Mesendoderm (in vitro differentiated cells): Measurements from ENCODE around the gene KIF3A.

Experiments used
- DNase-seq: peaks from one replicate; pipeline ENCODE4 v3.0.0; 2013
- H2AK5ac ChIP-seq: 2 replicates; pipeline ENCODE4 v1.6.1; 2013; ENCODE audit warnings: low read length, inconsistent platforms
- H2BK120ac ChIP-seq: 2 replicates; pipeline ENCODE4 v1.6.1; 2013; ENCODE audit warnings: low read depth, mild to moderate bottlenecking, low read length, moderate library complexity, mixed read lengths
- H2BK15ac ChIP-seq: replicated peaks from 2 replicates; pipeline ENCODE4 v1.6.1; 2013; ENCODE audit warnings: low read depth, mild to moderate bottlenecking, moderate library complexity
- H2BK5ac ChIP-seq: 2 replicates; pipeline ENCODE4 v1.6.1; 2013; ENCODE audit warnings: low read length, inconsistent platforms
- H3K18ac ChIP-seq: 2 replicates; pipeline ENCODE4 v1.6.1; 2013; ENCODE audit warnings: mild to moderate bottlenecking, low read length, mixed read lengths
- H3K23ac ChIP-seq: one replicate; pipeline ENCODE4 v1.6.1; 2013; ENCODE audit warnings: low read length
- H3K27ac ChIP-seq: 2 replicates; pipeline ENCODE4 v1.5.1; 2013; ENCODE audit warnings: low read depth, mild to moderate bottlenecking, inconsistent platforms, low read length, moderate library complexity
- H3K27me3 ChIP-seq: 2 replicates; pipeline ENCODE4 v1.6.1; 2013; ENCODE audit warnings: low read length, control low read depth, mild to moderate bottlenecking, inconsistent platforms; ENCODE audit not compliant: insufficient read depth, poor library complexity
- H3K36me3 ChIP-seq: 2 replicates; pipeline ENCODE4 v1.6.1; 2013; ENCODE audit warnings: low read length, inconsistent platforms; ENCODE audit not compliant: control insufficient read depth, insufficient read depth
- H3K4ac ChIP-seq: one replicate; pipeline ENCODE4 v1.6.1; 2013; ENCODE audit warnings: low read depth, mild to moderate bottlenecking, low read length, moderate library complexity
- H3K4me1 ChIP-seq: 2 replicates; pipeline ENCODE4 v1.6.1; 2013; ENCODE audit warnings: low read depth, low read length, inconsistent platforms; ENCODE audit not compliant: control insufficient read depth
- H3K4me2 ChIP-seq: 2 replicates; pipeline ENCODE4 v1.6.1; 2013; ENCODE audit warnings: low read length
- H3K4me3 ChIP-seq: 2 replicates; pipeline ENCODE4 v1.5.1; 2013; ENCODE audit warnings: mild to moderate bottlenecking, low read length
- H3K56ac ChIP-seq: one replicate; pipeline ENCODE4 v1.6.1; 2013; ENCODE audit warnings: low read length
- H3K79me1 ChIP-seq: 2 replicates; pipeline ENCODE4 v1.6.1; 2013; ENCODE audit warnings: low read length, inconsistent platforms
- H3K79me2 ChIP-seq: 2 replicates; pipeline ENCODE4 v1.6.1; 2013; ENCODE audit warnings: mild to moderate bottlenecking, low read length; ENCODE audit not compliant: control insufficient read depth, insufficient read depth
- H3K9ac ChIP-seq: 2 replicates; pipeline ENCODE4 v1.6.1; 2013; ENCODE audit warnings: low read length, inconsistent platforms
- H4K5ac ChIP-seq: one replicate; pipeline ENCODE4 v1.6.1; 2013; ENCODE audit warnings: low read length
- H4K8ac ChIP-seq: one replicate; pipeline ENCODE4 v1.6.1; 2013; ENCODE audit warnings: low read depth, mild to moderate bottlenecking, control low read depth, low read length, moderate library complexity
- WGBS: extraction: QIAGEN DNeasy Blood & Tissue Kit; methylation state at CpG from one replicate; pipeline ENCODE4 v1.1.7; 2013; ENCODE audit warnings: low lambda C conversion rate, missing lambda C conversion rate; ENCODE audit not compliant: insufficient coverage; ENCODE audit errors: extremely low coverage; 5-methylcytosine and 5-hydroxymethylcytosine counted together

KIF3A gene

DNA sequence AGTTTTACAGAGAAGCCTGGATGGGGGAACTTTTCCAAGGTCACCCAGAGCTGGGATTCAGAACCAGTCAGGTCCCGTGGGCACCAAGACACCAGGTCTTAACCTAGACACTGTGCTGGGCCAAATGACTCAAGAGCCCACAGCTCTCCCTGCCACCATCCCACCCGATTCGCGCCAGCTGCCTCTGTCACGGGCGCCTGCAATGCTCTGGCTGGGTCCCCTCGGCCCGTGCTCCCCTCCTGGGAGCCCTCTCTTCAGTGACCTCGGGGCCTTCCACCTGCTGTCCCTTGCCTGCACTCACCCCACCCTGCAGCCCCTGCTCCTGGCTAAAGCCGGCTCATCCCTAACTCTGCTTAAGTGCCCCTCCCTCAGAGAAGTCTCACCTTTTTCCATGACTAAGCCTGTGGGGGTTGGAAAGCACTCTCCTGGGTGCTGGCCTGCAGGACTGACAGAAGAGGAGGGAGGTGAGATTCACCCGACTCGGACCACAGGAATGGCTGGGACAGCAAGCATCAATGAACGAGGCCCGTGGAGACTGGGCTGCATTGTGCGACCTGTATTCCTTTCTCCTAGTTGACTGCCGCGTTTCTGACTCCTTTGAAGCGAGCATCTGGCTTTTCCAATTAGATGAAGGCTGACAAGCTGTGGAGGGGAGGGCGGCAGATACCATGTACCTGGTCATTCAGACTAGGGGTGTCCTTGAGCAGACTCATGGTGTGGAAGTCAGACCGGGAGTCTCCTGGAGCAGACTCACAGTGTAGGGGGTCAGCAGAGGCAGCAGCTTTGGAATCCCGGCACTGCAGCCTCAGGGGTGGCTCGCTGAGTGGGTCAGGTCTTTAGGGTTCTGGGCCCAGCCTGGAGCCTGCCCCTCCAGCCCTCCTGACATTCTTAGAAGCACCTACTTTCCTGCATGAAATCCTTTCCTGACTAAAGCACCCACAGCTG lies 69.3 kb downstream of the KIF3A start:
- Histone ChIP-seq H3K27ac (no peak overlapping the region), H4K8ac (no peak overlapping the region), H3K9ac (no peak overlapping the region), H3K27me3 (no peaks in the 10 kb centered on the region), H2AK5ac (no peak overlapping the region), H2BK5ac (no peak overlapping the region), H2BK120ac (no peak overlapping the region), H3K18ac (no peak overlapping the region), H3K36me3 (no peaks in the 10 kb centered on the region), H3K79me2 (no peaks in the 10 kb centered on the region), H3K56ac (no peak overlapping the region), H3K4me3 (no peak overlapping the region), H2BK15ac (no peak overlapping the region), H3K4ac (no peak overlapping the region), H3K4me1 (no peaks in the 10 kb centered on the region), H4K5ac (no peak overlapping the region), H3K79me1 (no peaks in the 10 kb centered on the region), H3K23ac (no peak overlapping the region), H3K4me2 (no peak overlapping the region)
- DNase-seq = peak; percentile 45
- WGBS = no CpG with 5 or more reads among the region's 22 CpGs

- no peaks in the 10 kb centered on the region for H3K36me3 ChIP-seq
- H3K18ac ChIP-seq = no peak overlapping the region
- no peak overlapping the region for H2BK5ac ChIP-seq
- no peak overlapping the region for H3K56ac ChIP-seq
- H3K4me2 ChIP-seq = no peak overlapping the region
- H3K4me3 ChIP-seq = no peak overlapping the region
- no peak overlapping the region for H2AK5ac ChIP-seq
- no peaks in the 10 kb centered on the region for H3K4me1 ChIP-seq
- H2BK120ac ChIP-seq = no peak overlapping the region
- H3K27ac ChIP-seq = no peak overlapping the region
- no CpG with 5 or more reads among the region's 10 CpGs for WGBS
- H3K9ac ChIP-seq = no peak overlapping the region
- H3K79me2 ChIP-seq = no peaks in the 10 kb centered on the region
- no peak overlapping the region for H3K23ac ChIP-seq
- no peak overlapping the region for H4K8ac ChIP-seq
- H2BK15ac ChIP-seq = no peak overlapping the region
- H3K79me1 ChIP-seq = no peaks in the 10 kb centered on the region
- no peaks in the 10 kb centered on the region for H3K27me3 ChIP-seq
- H4K5ac ChIP-seq = no peak overlapping the region
- no peak for DNase-seq
- H3K4ac ChIP-seq = no peak overlapping the region
These were observed 70.0 kb downstream of the KIF3A start for GRCh38 chr5:132667309-132667708.

GRCh38 chr5:132666310-132667123 lies 70.8 kb downstream of the KIF3A start:
- no peaks in the 10 kb centered on the region for H3K79me2 ChIP-seq
- no peaks in the 10 kb centered on the region for H3K79me1 ChIP-seq
- H2BK5ac ChIP-seq = no peak overlapping the region
- no peak overlapping the region for H4K8ac ChIP-seq
- no peak overlapping the region for H3K4me2 ChIP-seq
- H3K36me3 ChIP-seq = no peaks in the 10 kb centered on the region
- no peak overlapping the region for H2BK15ac ChIP-seq
- DNase-seq = no peak
- no peak overlapping the region for H3K9ac ChIP-seq
- H3K23ac ChIP-seq = no peak overlapping the region
- no peak overlapping the region for H3K18ac ChIP-seq
- no peaks in the 10 kb centered on the region for H3K27me3 ChIP-seq
- H3K27ac ChIP-seq = no peak overlapping the region
- no peak overlapping the region for H2BK120ac ChIP-seq
- H2AK5ac ChIP-seq = no peak overlapping the region
- H3K4me3 ChIP-seq = no peak overlapping the region
- no peaks in the 10 kb centered on the region for H3K4me1 ChIP-seq
- no peak overlapping the region for H3K56ac ChIP-seq
- no peak overlapping the region for H4K5ac ChIP-seq
- no CpG with 5 or more reads among the region's 16 CpGs for WGBS
- no peak overlapping the region for H3K4ac ChIP-seq

DNA sequence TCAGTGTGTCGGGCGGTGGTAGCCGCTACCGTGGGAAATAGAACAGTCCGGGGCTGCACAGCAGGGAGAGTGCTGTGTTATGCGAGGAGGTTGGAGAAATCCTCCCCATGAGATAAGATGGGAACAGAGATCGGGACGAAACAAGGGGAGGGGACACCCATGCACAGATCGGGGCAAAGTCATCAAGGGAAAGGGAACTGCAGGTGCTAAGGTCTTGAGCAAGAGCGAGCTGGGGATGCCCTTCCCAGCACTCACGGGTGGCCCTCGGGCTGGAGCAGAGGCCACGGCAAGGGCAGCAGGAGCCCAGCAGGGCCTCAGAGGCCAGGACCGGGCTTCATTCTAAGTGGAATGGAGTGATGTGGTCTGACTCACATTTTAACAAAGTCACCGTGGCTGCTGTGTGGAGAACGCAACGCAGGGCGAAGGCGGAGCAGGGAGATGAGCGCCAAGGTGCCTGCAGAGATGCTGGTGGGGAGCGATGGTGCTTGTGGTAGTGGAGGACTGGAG lies 71.7 kb downstream of the KIF3A start:
- H3K4me1 ChIP-seq = no peaks in the 10 kb centered on the region
- no peak overlapping the region for H3K4me3 ChIP-seq
- H3K27ac ChIP-seq = no peak overlapping the region
- DNase-seq = no peak
- H3K23ac ChIP-seq = no peak overlapping the region
- no peaks in the 10 kb centered on the region for H3K27me3 ChIP-seq
- no peak overlapping the region for H2BK15ac ChIP-seq
- H3K79me2 ChIP-seq = no peaks in the 10 kb centered on the region
- no peak overlapping the region for H3K18ac ChIP-seq
- H2BK120ac ChIP-seq = no peak overlapping the region
- WGBS = no CpG with 5 or more reads among the region's 21 CpGs
- no peaks in the 10 kb centered on the region for H3K36me3 ChIP-seq
- no peak overlapping the region for H3K4ac ChIP-seq
- no peak overlapping the region for H3K4me2 ChIP-seq
- H3K79me1 ChIP-seq = no peaks in the 10 kb centered on the region
- H4K8ac ChIP-seq = no peak overlapping the region
- no peak overlapping the region for H3K56ac ChIP-seq
- H2BK5ac ChIP-seq = no peak overlapping the region
- no peak overlapping the region for H3K9ac ChIP-seq
- no peak overlapping the region for H4K5ac ChIP-seq
- no peak overlapping the region for H2AK5ac ChIP-seq

DNA sequence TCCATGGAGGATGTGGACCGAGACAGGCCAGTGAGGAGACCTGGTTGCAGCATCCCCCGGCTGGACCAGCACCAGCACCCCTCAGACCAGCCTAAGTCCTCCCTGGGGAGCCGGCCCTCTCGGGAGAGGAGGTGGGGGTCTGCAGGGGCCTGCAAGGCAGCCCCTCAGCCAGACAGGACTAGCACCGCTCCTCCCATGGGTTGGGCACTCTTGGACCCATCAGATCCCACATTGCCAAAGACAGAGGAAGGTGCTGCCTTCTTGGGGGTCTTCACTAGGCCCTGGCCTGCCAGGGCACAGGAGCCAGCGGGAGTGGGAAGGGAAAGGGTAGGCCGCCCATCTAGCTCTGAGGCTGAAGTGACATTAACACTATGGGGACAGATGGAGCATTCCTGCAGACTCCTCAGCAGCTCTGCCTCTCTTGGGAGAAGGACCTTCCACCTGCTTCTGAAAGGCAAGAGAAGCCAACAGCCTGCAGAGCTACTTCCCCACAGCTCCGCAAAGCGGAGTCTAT lies 72.6 kb downstream of the KIF3A start:
- H3K27me3 ChIP-seq = no peaks in the 10 kb centered on the region
- no peak for DNase-seq
- no peak overlapping the region for H3K56ac ChIP-seq
- no peak overlapping the region for H3K18ac ChIP-seq
- no peaks in the 10 kb centered on the region for H3K36me3 ChIP-seq
- no peaks in the 10 kb centered on the region for H3K79me1 ChIP-seq
- no peak overlapping the region for H4K5ac ChIP-seq
- H3K27ac ChIP-seq = no peak overlapping the region
- H2AK5ac ChIP-seq = no peak overlapping the region
- WGBS = no CpG with 5 or more reads among the region's 9 CpGs
- no peaks in the 10 kb centered on the region for H3K4me1 ChIP-seq
- no peak overlapping the region for H2BK120ac ChIP-seq
- no peak overlapping the region for H2BK15ac ChIP-seq
- no peak overlapping the region for H4K8ac ChIP-seq
- no peak overlapping the region for H3K9ac ChIP-seq
- H3K4me2 ChIP-seq = no peak overlapping the region
- no peaks in the 10 kb centered on the region for H3K79me2 ChIP-seq
- H3K23ac ChIP-seq = no peak overlapping the region
- H3K4me3 ChIP-seq = no peak overlapping the region
- no peak overlapping the region for H2BK5ac ChIP-seq
- H3K4ac ChIP-seq = no peak overlapping the region
